Heart right ventricle (tissue), 16 donors: ENCODE results near the gene KCNA2. TPM values are rescaled to one million over a fixed set of nuclear protein-coding genes. Genes with fewer than 3 reads are reported as not detected.

Experiments
- ATAC-seq, 8 donors: fragments of 200-7000 bp; cut with Tn5 transposase; one replicate each; pipeline ENCODE4 v1.9.1; 2020; ENCODE audit warnings: mild to moderate bottlenecking in 8 of 8, moderate library complexity in 8 of 8, moderate number of reproducible peaks in 1 of 8
- DNase-seq, 2 donors: peaks; one replicate each; pipeline ENCODE4 v3.0.0-alpha.2; 2020
- H3K27ac ChIP-seq, 10 donors: fragments of 200-600 bp; sonication (generic) in 2 of 10; one replicate each; pipeline versions ENCODE4 v1.5.0 to v1.8.0; 2020 to 2022; ENCODE audit warnings: mild to moderate bottlenecking in 3 of 10
- H3K27me3 ChIP-seq, 7 donors: fragments of 200-600 bp; one replicate each; pipeline ENCODE4 v1.8.0; 2021 to 2022; ENCODE audit warnings: mild to moderate bottlenecking in 2 of 7
- H3K36me3 ChIP-seq, 9 donors: fragments of 200-600 bp; sonication (generic) in 1 of 9; one replicate each; pipeline versions ENCODE4 v1.5.0 to v1.8.0; 2020 to 2022; ENCODE audit warnings: mild to moderate bottlenecking in 2 of 9
- H3K4me1 ChIP-seq, 9 donors: fragments of 200-600 bp; sonication (generic) in 1 of 9; one replicate each; pipeline versions ENCODE4 v1.5.0 to v1.8.0; 2020 to 2022; ENCODE audit warnings: mild to moderate bottlenecking in 4 of 9
- H3K4me3 ChIP-seq, 10 donors: fragments of 200-600 bp; sonication (generic) in 2 of 10; one replicate each; pipeline versions ENCODE4 v1.5.0 to v1.8.0; 2020 to 2022; ENCODE audit warnings: mild to moderate bottlenecking in 7 of 10, moderate library complexity in 2 of 10
- H3K9me3 ChIP-seq, 11 donors: fragments of 200-600 bp in 10 of 11; sonication (generic) in 2 of 11; one replicate each; pipeline versions ENCODE4 v1.5.0 to v1.8.0; 2013 to 2022; ENCODE audit warnings: mild to moderate bottlenecking in 2 of 11, control low read depth in 1 of 11, moderate library complexity in 1 of 11
- WGBS, 2 donors: extraction: QIAGEN DNeasy Blood & Tissue Kit; methylation state at CpG; one replicate each; pipeline ENCODE4 v1.1.7; 2013; ENCODE audit warnings: inconsistent platforms in 1 of 2; 5-methylcytosine and 5-hydroxymethylcytosine counted together
- intact Hi-C, 10 donors: fragments of 100-400 bp; cut with DNase I; formaldehyde crosslinking; loops; one replicate each; pipeline versions ENCODE4 v1.11.1 to v1.14.2; 2022
- polyA plus RNA-seq, 2 donors: library from polyadenylated mRNA; stranded (reverse); fragments of 200-250 nt; gene quantifications; one replicate each; pipeline ENCODE4 v1.2.3, GENCODE V29; 2013
- total RNA-seq, 10 donors: library from RNA; stranded (reverse); fragmentation: NEBNext Ultra II Directional in 3 of 10; extraction: Animal tissue kit (Norgen Biotek cat#: 25700) in 3 of 10; gene quantifications; one replicate each; pipeline versions ENCODE4 v1.2.1 to v1.2.4, GENCODE V29; 2021 to 2023
- TF ChIP-seq, protein P1 (sequence below), 9 donors: fragments of 200-600 bp; sonication (generic) in 2 of 9; IDR thresholded peaks; one replicate each; pipeline versions ENCODE4 v1.5.0 to v1.8.0; 2021 to 2022; ENCODE audit warnings: antibody characterized with exemption in 9 of 9, mild to moderate bottlenecking in 5 of 9, moderate library complexity in 1 of 9
- donor health status: Arrhythmogenic right ventricular cardiomyopathy.
- donor health status: ischemic (EF 13 %, LVEDD 7.1; RV severe dilation, severe dysfunction).
- donor health status: healthy with polysubstance abuse.
- donor health status: DM: no; HTN: yes; CAD: no.
- donor health status: DM: no; HTN: no; CAD: no.
- donor health status: ischemic (EF 25% LVEDD 6.9; RV normal size, moderate dysfunction).
- donor health status: ischemic (EF 25% LVEDD 5.7; RV mildly dilated, moderate dysfunction).
- donor health status: healthy.
- donor health status: DM: yes; HTN: yes; CAD: no.
- donor health status: Ischemic cardiomyopathy.
- donor health status: ischemic (EF 35%, LVEDD 5.7; RV mildly dilated, moderate dysfunction).
- donor health status: nonischemic (EF 11% LVEDD 7.7; RV severe dilation, severe dysfunction).
- donor health status: DM: yes; HTN: yes; CAD: no.
- donor health status: PGD.
- donor health status: ischemic (EF 29% LVEDD 5.4; RV normal size, mild dysfunction).
- donor health status: nonischemic (EF 23%, LVEDD 6.1; RV moderate dilation, normal function).

The KCNA2 gene
- total and polyA plus RNA-seq, 12 donors = 0.04 to 1.6 (median 0.75) TPM

DNA sequence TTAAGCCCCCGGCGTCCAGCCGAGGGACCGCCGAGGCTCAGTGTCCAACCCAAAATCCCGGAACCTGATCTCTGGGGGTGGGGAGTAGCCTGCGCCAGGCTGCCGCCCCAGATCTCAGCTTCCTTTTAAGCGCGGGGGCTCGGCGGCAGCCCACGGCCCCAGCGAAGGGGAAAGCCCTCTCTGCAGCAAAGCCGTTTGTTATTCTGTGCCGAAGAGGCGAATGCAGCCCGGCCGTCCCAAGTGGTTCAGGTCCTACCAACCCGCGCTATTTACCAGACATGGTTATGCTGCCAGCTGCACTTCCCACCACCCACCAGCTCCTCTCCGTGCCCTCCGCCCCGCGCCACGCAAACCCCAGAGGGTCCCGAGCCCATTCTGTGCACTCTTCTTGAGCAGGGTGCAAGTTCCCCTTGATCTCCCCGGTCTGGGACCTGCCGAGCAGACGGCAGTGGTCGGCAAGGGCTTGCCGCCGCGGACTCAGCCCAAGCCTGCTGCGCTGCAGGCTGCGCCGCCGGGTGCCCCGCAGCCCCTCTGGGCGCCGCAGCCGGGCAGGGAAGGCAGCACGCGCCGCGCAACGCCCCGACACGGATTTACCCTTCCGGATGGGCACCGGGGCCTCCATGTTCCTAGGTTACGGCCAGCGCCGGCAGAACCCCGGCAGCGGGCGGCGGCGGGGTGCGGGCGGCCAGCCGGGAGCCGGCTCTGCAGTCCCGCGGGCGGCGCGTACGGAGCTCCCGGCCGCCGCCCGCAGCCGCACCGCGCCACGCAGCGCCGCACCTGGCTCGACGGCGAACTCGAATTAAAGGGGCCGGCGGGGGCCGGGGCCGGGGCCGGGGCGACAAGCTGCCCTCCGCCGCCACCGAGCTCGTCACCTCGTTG is 738 bp upstream of the KCNA2 start:
- Histone ChIP-seq H3K4me1 (peaks cover 10 to 34% (median 22%) of the 10 kb centered on the region in 9 donors), H3K36me3 (no peaks in the 10 kb centered on the region), H3K27ac (peak overlapping the region in 7 of 10 donors; percentile 13 to 55 (median 36)), H3K4me3 (peak overlapping the region; percentile 54 to 68 (median 58)), H3K9me3 (no peaks in the 10 kb centered on the region), H3K27me3 (peaks cover 11 to 95% (median 74%) of the 10 kb centered on the region in 7 donors)
- 0 to 1% methylated on average over 82 to 94 of the region's 94 CpGs for WGBS, 2 donors
- intact Hi-C loops = loop anchor here in 1 of 10 donors (5.0 kb wide), 1 partner anchor 55 kb away; no protein-coding TSS in a partner anchor
- TF ChIP-seq, protein P1, sequence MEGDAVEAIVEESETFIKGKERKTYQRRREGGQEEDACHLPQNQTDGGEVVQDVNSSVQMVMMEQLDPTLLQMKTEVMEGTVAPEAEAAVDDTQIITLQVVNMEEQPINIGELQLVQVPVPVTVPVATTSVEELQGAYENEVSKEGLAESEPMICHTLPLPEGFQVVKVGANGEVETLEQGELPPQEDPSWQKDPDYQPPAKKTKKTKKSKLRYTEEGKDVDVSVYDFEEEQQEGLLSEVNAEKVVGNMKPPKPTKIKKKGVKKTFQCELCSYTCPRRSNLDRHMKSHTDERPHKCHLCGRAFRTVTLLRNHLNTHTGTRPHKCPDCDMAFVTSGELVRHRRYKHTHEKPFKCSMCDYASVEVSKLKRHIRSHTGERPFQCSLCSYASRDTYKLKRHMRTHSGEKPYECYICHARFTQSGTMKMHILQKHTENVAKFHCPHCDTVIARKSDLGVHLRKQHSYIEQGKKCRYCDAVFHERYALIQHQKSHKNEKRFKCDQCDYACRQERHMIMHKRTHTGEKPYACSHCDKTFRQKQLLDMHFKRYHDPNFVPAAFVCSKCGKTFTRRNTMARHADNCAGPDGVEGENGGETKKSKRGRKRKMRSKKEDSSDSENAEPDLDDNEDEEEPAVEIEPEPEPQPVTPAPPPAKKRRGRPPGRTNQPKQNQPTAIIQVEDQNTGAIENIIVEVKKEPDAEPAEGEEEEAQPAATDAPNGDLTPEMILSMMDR (IDR thresholded peaks at IDR 0.05) = no peak
- DNase-seq = peak in 1 of 2 donors; percentile 20
- peak in 7 of 8 donors; percentile 4 to 32 (median 11) for ATAC-seq

DNA sequence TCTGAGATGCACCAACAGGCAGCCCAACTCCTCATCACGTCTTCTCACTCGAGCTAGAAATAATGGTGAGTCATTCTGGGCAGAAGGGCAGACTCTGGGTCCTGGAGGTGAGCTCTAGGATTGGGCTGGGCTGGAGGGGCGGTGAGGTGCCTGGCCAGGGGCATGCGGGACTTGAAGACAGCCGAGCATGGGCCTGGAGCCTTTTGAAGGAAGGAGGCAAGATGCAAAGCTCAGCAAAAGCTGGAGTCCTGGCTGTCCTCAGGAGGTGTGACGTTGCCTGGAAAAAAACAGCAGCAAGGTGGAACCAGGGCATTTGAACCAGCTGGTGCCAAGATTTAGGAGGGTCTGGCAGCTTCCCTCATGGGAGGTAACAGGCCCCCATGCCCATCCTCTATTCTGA is 712 bp downstream of the KCNA2 start:
- intact Hi-C loops = loop anchor here in 1 of 10 donors (5.0 kb wide), 1 partner anchor 53 kb away; no protein-coding TSS in a partner anchor
- peaks cover 10 to 34% (median 22%) of the 10 kb centered on the region in 9 donors for H3K4me1 ChIP-seq
- peak overlapping the region in 5 of 10 donors; percentile 56 to 68 (median 59) for H3K4me3 ChIP-seq
- no peaks in the 10 kb centered on the region for H3K36me3 ChIP-seq
- peak overlapping the region in 2 of 10 donors; percentile 55 for H3K27ac ChIP-seq
- no peaks in the 10 kb centered on the region for H3K9me3 ChIP-seq
- H3K27me3 ChIP-seq = peaks cover 11 to 96% (median 66%) of the 10 kb centered on the region in 7 donors
- TF ChIP-seq, protein P1 (IDR thresholded peaks at IDR 0.05) = no peak
- ATAC-seq (peak in 1 of 8 donors; percentile 9), DNase-seq (no peak)
- 68 to 71% methylated on average over 6 of the region's 6 CpGs for WGBS, 2 donors

DNA sequence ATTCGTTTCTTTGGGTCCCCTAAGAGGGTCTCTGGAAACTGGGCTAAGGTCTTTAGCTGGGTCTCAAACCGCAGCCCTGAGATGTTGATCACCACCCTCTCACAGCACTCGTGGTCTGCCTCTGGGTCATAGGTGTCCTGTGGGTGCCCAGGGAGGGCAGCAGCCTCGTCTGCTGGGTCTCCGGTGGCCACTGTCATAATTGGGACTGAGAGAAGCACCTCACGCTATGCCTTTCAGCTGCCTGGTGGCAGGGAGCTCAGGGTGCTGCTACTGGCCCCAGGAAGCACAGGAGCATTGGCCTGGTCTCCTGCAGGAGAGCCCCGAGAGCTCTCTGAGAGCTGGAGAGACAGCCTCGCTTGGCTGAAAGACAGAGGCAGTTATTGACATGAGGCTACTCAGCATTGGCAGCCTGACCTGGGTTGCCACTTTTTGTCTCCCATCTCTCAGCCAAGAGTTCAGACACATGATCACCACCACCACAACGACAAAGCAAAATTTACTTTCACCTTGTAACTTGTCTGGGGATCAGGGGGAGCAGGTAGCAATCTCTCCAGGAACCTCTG is 1.5 kb downstream of the KCNA2 start:
- intact Hi-C loops = loop anchor here in 1 of 10 donors (5.0 kb wide), 1 partner anchor 52 kb away; no protein-coding TSS in a partner anchor

DNA sequence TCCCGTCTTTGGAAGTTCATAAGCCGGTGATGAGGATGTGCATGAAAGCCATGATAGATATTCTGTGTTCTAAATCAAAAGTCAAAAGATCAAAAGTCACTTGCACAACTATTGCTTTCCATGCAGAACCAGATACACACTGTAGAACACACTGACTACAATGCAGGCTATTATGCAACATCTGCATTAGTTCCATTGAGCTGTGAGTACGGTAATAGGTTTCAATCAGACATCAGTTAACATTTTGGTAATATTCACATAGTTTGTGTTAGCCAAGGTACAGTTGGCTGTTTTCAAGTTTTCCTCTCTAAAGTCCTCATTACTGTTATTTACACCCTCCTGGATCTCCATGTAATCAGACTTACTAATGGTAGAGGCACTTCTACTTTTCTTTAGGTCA is 3.1 kb downstream of the KCNA2 start:
- DNase-seq (no peak), ATAC-seq (no peak)
- WGBS, 2 donors = 87 to 88% methylated on average over 3 of the region's 3 CpGs
- H3K4me1 ChIP-seq = peaks cover 10 to 34% (median 22%) of the 10 kb centered on the region in 9 donors
- TF ChIP-seq, protein P1 (IDR thresholded peaks at IDR 0.05) = no peak
- intact Hi-C loops = no loop called here
- H3K9me3 ChIP-seq = no peaks in the 10 kb centered on the region
- H3K27me3 ChIP-seq = peaks cover 7 to 73% (median 51%) of the 10 kb centered on the region in 7 donors
- H3K36me3 ChIP-seq = no peaks in the 10 kb centered on the region
- no peak overlapping the region for H3K27ac ChIP-seq
- no peak overlapping the region for H3K4me3 ChIP-seq

More for the DNA sequence above, 1.5 kb downstream of the KCNA2 start:
- 82 to 89% methylated on average over 9 of the region's 9 CpGs for WGBS, 2 donors
- no peaks in the 10 kb centered on the region for H3K9me3 ChIP-seq
- TF ChIP-seq, protein P1 (IDR thresholded peaks at IDR 0.05) = no peak
- no peaks in the 10 kb centered on the region for H3K36me3 ChIP-seq
- peaks cover 10 to 34% (median 22%) of the 10 kb centered on the region in 9 donors for H3K4me1 ChIP-seq
- H3K27ac ChIP-seq = no peak overlapping the region
- H3K27me3 ChIP-seq = peaks cover 11 to 89% (median 65%) of the 10 kb centered on the region in 7 donors
- DNase-seq (no peak), ATAC-seq (no peak)
- no peak overlapping the region for H3K4me3 ChIP-seq
